Neuronal stem cell (in vitro differentiated cells): ENCODE data around the gene ZNF354C.

ENCODE experiments used
- DNase-seq: peaks from one replicate; pipeline ENCODE4 v3.0.0-alpha.2; 2013; ENCODE audit warnings: low spot score
- H2AFZ ChIP-seq: one replicate; pipeline ENCODE4 v1.6.1; 2013; ENCODE audit warnings: mild to moderate bottlenecking, low read length, inconsistent platforms
- H2AK5ac ChIP-seq: 2 replicates; pipeline ENCODE4 v1.6.1; 2013; ENCODE audit warnings: low read depth, mild to moderate bottlenecking, inconsistent platforms, low read length, moderate library complexity, mixed read lengths
- H2BK120ac ChIP-seq: 2 replicates; pipeline ENCODE4 v1.6.1; 2013; ENCODE audit warnings: low read depth, mild to moderate bottlenecking, inconsistent platforms, low read length, moderate library complexity, mixed read lengths
- H2BK12ac ChIP-seq: one replicate; pipeline ENCODE4 v1.6.1; 2013; ENCODE audit warnings: low read length, inconsistent platforms
- H2BK15ac ChIP-seq: 2 replicates; pipeline ENCODE4 v1.6.1; 2013; ENCODE audit warnings: mild to moderate bottlenecking, low read length, inconsistent platforms, mixed read lengths
- H2BK5ac ChIP-seq: one replicate; pipeline ENCODE4 v1.6.1; 2013; ENCODE audit warnings: inconsistent platforms, mild to moderate bottlenecking, low read length, moderate library complexity
- H3K14ac ChIP-seq: one replicate; pipeline ENCODE4 v1.6.1; 2013; ENCODE audit warnings: low read length, inconsistent platforms
- H3K18ac ChIP-seq: 2 replicates; pipeline ENCODE4 v1.6.1; 2013; ENCODE audit warnings: low read length, inconsistent platforms
- H3K23ac ChIP-seq: 2 replicates; pipeline ENCODE4 v1.6.1; 2013; ENCODE audit warnings: low read depth, mild to moderate bottlenecking, mixed read lengths, low read length, inconsistent platforms; ENCODE audit not compliant: poor library complexity
- H3K27ac ChIP-seq: replicated peaks from 3 replicates; pipeline ENCODE4 v1.5.1; 2013; ENCODE audit warnings: low read length, inconsistent platforms
- H3K27me3 ChIP-seq, 3 experiments: 2 replicates each; pipeline ENCODE4 v1.6.1; 2013; ENCODE audit warnings: low read length in 3 of 3, mild to moderate bottlenecking in 2 of 3, inconsistent platforms in 1 of 3, low read depth in 1 of 3, mixed read lengths in 1 of 3, moderate library complexity in 1 of 3; ENCODE audit not compliant: control insufficient read depth in 3 of 3, insufficient read depth in 3 of 3
- H3K36me3 ChIP-seq, 2 donors: replicated peaks in 1 of 2; 2 replicates each; pipeline ENCODE4 v1.6.1; 2013; ENCODE audit warnings: low read length in 2 of 2; ENCODE audit not compliant: control insufficient read depth in 2 of 2, insufficient read depth in 2 of 2
- H3K4ac ChIP-seq: 2 replicates; pipeline ENCODE4 v1.6.1; 2013; ENCODE audit warnings: inconsistent platforms, mild to moderate bottlenecking, low read length, moderate library complexity
- H3K4me1 ChIP-seq, 2 donors: 1 replicate in 1 of 2; 2 replicates in 1 of 2; pipeline ENCODE4 v1.6.1; 2013; ENCODE audit warnings: low read length in 2 of 2, low read depth in 1 of 2; ENCODE audit not compliant: control insufficient read depth in 2 of 2, insufficient read depth in 1 of 2
- H3K4me2 ChIP-seq: one replicate; pipeline ENCODE4 v1.6.1; 2013; ENCODE audit warnings: mild to moderate bottlenecking, low read length, inconsistent platforms; ENCODE audit not compliant: insufficient read depth, poor library complexity, severe bottlenecking
- H3K4me3 ChIP-seq, 2 donors: 2 replicates each; pipeline ENCODE4 v1.5.1; 2013; ENCODE audit warnings: low read length in 2 of 2, mild to moderate bottlenecking in 2 of 2, inconsistent platforms in 1 of 2, moderate library complexity in 1 of 2
- H3K79me1 ChIP-seq: one replicate; pipeline ENCODE4 v1.6.1; 2013; ENCODE audit warnings: low read depth, mild to moderate bottlenecking, inconsistent platforms, low read length, moderate library complexity
- H3K9ac ChIP-seq: one replicate; pipeline ENCODE4 v1.6.1; 2013; ENCODE audit warnings: mild to moderate bottlenecking, low read depth, low read length, inconsistent platforms; ENCODE audit not compliant: poor library complexity
- H3K9me3 ChIP-seq, 2 donors: replicated peaks in 1 of 2; 2 replicates each; pipeline versions ENCODE3 to v1.6.1; 2013; ENCODE audit warnings: low read length in 2 of 2, mild to moderate bottlenecking in 2 of 2, inconsistent platforms in 1 of 2, low read depth in 1 of 2, mixed read lengths in 1 of 2, moderate library complexity in 1 of 2; ENCODE audit not compliant: control insufficient read depth in 2 of 2, insufficient read depth in 1 of 2
- H4K8ac ChIP-seq: one replicate; pipeline ENCODE4 v1.6.1; 2013; ENCODE audit warnings: low read depth, mild to moderate bottlenecking, inconsistent platforms, low read length, moderate library complexity
- H4K91ac ChIP-seq: one replicate; pipeline ENCODE4 v1.6.1; 2013; ENCODE audit warnings: low read length, low read depth, mild to moderate bottlenecking, inconsistent platforms; ENCODE audit not compliant: poor library complexity
- WGBS, 2 donors: extraction: QIAGEN DNeasy Blood & Tissue Kit; methylation state at CpG; one replicate each; pipeline ENCODE4 v1.1.7; 2013; ENCODE audit warnings: missing lambda C conversion rate in 2 of 2, mixed read lengths in 1 of 2; ENCODE audit not compliant: insufficient read length in 2 of 2, insufficient replicate concordance in 1 of 2; ENCODE audit errors: extremely low coverage in 2 of 2; 5-methylcytosine and 5-hydroxymethylcytosine counted together

ZNF354C gene

DNA sequence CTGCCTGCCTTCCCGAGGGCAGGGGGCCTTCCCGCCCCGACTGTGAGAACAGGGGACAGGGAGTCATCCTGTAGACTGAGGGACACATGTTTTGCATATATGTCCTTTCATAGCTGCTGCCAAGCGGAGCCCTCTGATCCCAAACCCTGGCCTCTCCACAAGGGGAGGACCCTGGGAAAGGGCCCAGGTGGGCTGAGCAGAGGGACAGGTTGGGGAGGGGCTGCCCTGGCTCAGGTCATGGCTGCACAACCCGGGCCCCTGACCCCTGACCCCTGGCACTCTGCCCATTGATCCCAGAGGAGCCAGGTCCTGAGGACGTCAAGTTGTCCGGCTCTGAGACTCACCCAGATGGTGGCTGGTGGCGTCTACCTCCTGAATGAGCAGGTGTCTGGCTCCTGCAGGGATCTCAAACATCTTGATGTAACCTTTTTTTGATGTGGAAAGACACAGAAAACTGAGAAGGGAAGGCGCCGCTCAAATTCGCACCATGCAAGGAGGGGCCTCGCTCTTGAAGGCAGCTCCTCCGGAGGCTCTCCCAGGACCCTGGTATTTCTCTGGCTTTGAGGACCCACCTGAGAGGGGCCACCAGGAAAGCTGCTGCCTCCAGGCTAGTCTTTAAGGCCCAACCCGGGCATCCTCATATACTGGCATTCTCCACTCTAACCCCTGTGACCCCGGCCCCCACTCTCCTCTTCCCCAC is 71.9 kb downstream of the ZNF354C start:
- Histone ChIP-seq H3K9ac (no peak overlapping the region), H3K27me3 (no peaks in the 10 kb centered on the region), H3K4me2 (no peak overlapping the region), H2AFZ (no peak overlapping the region), H2BK12ac (no peak overlapping the region), H3K18ac (peak overlapping the region; percentile 48), H2AK5ac (no peak overlapping the region), H3K4me3 (no peak overlapping the region), H3K36me3 (no peaks in the 10 kb centered on the region), H3K4ac (no peak overlapping the region), H2BK15ac (no peak overlapping the region), H3K23ac (no peak overlapping the region), H3K14ac (no peak overlapping the region), H3K4me1 (peaks cover 0 to under 1% of the 10 kb centered on the region in 2 donors), H4K8ac (no peak overlapping the region), H2BK120ac (no peak overlapping the region), H2BK5ac (no peak overlapping the region), H3K79me1 (no peaks in the 10 kb centered on the region), H4K91ac (no peak overlapping the region), H3K27ac (no peak overlapping the region), H3K9me3 (peaks cover 0 to 7% of the 10 kb centered on the region in 2 donors)
- no peak for DNase-seq
- no CpG with 5 or more reads among the region's 15 CpGs for WGBS, 2 donors

DNA sequence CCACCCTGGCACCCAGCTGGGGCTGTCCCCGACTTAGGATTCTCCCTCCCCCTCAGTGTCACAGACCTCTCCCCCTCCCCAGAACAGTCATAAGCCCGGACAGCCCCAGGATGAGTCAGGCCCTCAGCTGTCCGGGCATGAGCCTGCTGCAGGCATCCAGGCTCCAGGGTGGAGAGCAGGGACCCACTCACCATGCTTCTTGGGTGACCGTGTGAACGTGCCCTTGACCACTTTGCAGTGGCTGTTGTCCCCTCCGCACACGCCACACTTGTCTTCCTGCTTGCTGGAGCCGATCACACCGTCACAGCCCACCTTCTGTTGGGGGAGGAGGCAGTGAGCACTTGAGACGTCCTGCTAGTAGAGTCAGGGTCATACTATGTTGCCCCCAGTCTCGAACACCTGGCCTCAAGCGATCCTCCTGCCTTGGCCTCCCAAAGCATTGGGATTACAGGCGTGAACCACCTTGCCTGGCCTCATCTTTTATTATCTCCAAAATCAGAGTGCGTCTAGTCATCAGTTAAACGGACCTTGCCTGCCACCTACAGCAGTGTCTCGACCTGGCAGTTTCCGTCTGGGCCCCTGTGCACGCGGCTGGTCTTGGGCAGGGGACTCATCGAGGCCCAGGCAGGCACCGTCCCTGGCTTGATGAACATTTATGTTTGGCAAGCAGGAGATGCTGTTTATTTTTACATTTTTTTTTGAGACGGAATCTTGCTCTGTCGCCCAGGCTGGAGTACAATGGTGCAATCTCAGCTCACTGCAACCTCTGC is 72.6 kb downstream of the ZNF354C start:
- Histone ChIP-seq H3K23ac (no peak overlapping the region), H2BK5ac (no peak overlapping the region)

More for the DNA sequence above, 72.6 kb downstream of the ZNF354C start:
- Histone ChIP-seq H3K4me3 (no peak overlapping the region), H4K8ac (no peak overlapping the region), H2BK120ac (no peak overlapping the region), H2BK15ac (no peak overlapping the region), H3K27me3 (no peaks in the 10 kb centered on the region), H2AFZ (no peak overlapping the region), H3K79me1 (no peaks in the 10 kb centered on the region), H3K14ac (no peak overlapping the region), H2BK12ac (no peak overlapping the region), H3K9me3 (peaks cover 0 to 7% of the 10 kb centered on the region in 2 donors), H3K9ac (no peak overlapping the region), H2AK5ac (no peak overlapping the region), H4K91ac (no peak overlapping the region), H3K4me2 (peak overlapping the region; percentile 3), H3K4me1 (peaks cover 0 to 3% of the 10 kb centered on the region in 2 donors), H3K36me3 (no peaks in the 10 kb centered on the region), H3K4ac (no peak overlapping the region), H3K27ac (no peak overlapping the region), H3K18ac (no peak overlapping the region)
- no CpG with 5 or more reads among the region's 23 CpGs for WGBS, 2 donors
- no peak for DNase-seq
